Panc1 (cell line): ENCODE data around the gene LOXL3. TPM values are rescaled to one million over a fixed set of nuclear protein-coding genes. Genes with fewer than 3 reads are reported as not detected.

ENCODE experiments used
- ATAC-seq: fragments of 200-7000 bp; cut with Tn5 transposase; 2 replicates; pipeline ENCODE4 v1.9.1; 2020; ENCODE audit warnings: mild to moderate bottlenecking, moderate library complexity
- BruUV-seq: library from RNA; stranded (reverse); fragments of 400-500 nt; replicated peaks from 2 replicates; lab custom pipeline; 2021; lab: Mats Ljungman, UMichigan
- CTCF ChIA-PET: fragments of 300-600 bp; sonication (Branson Sonifier 250); formaldehyde crosslinking; loops from one replicate; lab custom pipeline; 2022; ENCODE audit warnings: antibody characterized with exemption; lab: Charles Lee
- POLR2A ChIA-PET: fragments of 300-600 bp; sonication (Branson Sonifier 250); formaldehyde crosslinking; loops from one replicate; lab custom pipeline; 2022; ENCODE audit warnings: antibody characterized with exemption; lab: Charles Lee
- DNase-seq: peaks from one replicate; pipeline ENCODE4 v3.0.0-alpha.2; 2010; ENCODE audit warnings: low read depth, low spot score
- H3K27ac ChIP-seq: 2 replicates; pipeline ENCODE4 v1.5.1; 2011; ENCODE audit warnings: mild to moderate bottlenecking, low read length, inconsistent platforms
- H3K27me3 ChIP-seq: fragments of 200-500 bp; sonication (Bioruptor generic); 2 replicates; pipeline ENCODE4 v1.6.0; 2014; ENCODE audit warnings: low read length, inconsistent platforms; ENCODE audit not compliant: control insufficient read depth, insufficient read depth
- H3K36me3 ChIP-seq: fragments of 200-500 bp; sonication (Bioruptor generic); 2 replicates; pipeline ENCODE4 v1.5.1; 2014; ENCODE audit warnings: inconsistent platforms, mild to moderate bottlenecking, low read length, moderate library complexity; ENCODE audit not compliant: control insufficient read depth, insufficient read depth
- H3K4me1 ChIP-seq: 2 replicates; pipeline ENCODE4 v1.5.1; 2011; ENCODE audit warnings: inconsistent platforms, mild to moderate bottlenecking, low read length, moderate library complexity; ENCODE audit not compliant: control insufficient read depth, insufficient read depth
- H3K4me3 ChIP-seq, 2 experiments: 2 replicates each; pipeline ENCODE4 v1.5.1; 2011 to 2012; ENCODE audit warnings: low read depth in 2 of 2, low read length in 2 of 2, mild to moderate bottlenecking in 2 of 2, inconsistent platforms in 1 of 2, moderate library complexity in 1 of 2
- H3K9me3 ChIP-seq: fragments of 200-500 bp; sonication (Bioruptor generic); 2 replicates; pipeline ENCODE4 v1.5.1; 2014; ENCODE audit warnings: low read depth, mild to moderate bottlenecking, inconsistent platforms, low read length, moderate library complexity; ENCODE audit not compliant: control insufficient read depth, insufficient read depth
- POLR2AphosphoS5 ChIP-seq: IDR thresholded peaks from 2 replicates; pipeline ENCODE4 v1.6.1; 2012; ENCODE audit warnings: mild to moderate bottlenecking, low read depth, low read length, moderate library complexity
- REST ChIP-seq, 2 experiments: IDR thresholded peaks; 2 replicates each; pipeline ENCODE4 v1.6.1; 2011 to 2012; ENCODE audit warnings: low read depth in 2 of 2, control low read depth in 1 of 2, low read length in 1 of 2, mild to moderate bottlenecking in 1 of 2, moderate library complexity in 1 of 2; ENCODE audit not compliant: insufficient read depth in 1 of 2
- SIN3A ChIP-seq: IDR thresholded peaks from 2 replicates; pipeline ENCODE4 v1.6.1; 2012; ENCODE audit warnings: low read depth, mild to moderate bottlenecking, low read length, moderate library complexity, borderline replicate concordance; ENCODE audit not compliant: insufficient read depth
- TCF7L2 ChIP-seq: IDR thresholded peaks from 2 replicates; pipeline ENCODE4 v1.6.1; 2011; ENCODE audit warnings: mild to moderate bottlenecking, low read depth, low read length, inconsistent platforms
- in situ Hi-C: cut with HindIII; loops from 2 replicates; pipeline ENCODE4 v1.10.0; 2016; ENCODE audit warnings: low sequenced_read_pairs, low pct_unique_long_range_greater_than_20kb
- intact Hi-C: fragments of 100-400 bp; cut with micrococcal nuclease; formaldehyde crosslinking; loops from one replicate; pipeline ENCODE4 v1.10.0; 2022; ENCODE audit not compliant: unreplicated experiment
- total RNA-seq: library from RNA; stranded (reverse); gene quantifications from one replicate; pipeline ENCODE4 v1.2.1, GENCODE V29; 2021; ENCODE audit not compliant: unreplicated experiment
- TF ChIP-seq, protein P1 (sequence below): fragments of 450-650 bp; IDR thresholded peaks from 2 replicates; pipeline ENCODE4 v1.5.1; 2017; ENCODE audit warnings: mild to moderate bottlenecking

LOXL3 gene
- total RNA-seq, 1 experiment from 2014 or later = 1.0 TPM

- POLR2A ChIA-PET = no interaction called here
- no peak for TF ChIP-seq SIN3A
- TF ChIP-seq, protein P1, sequence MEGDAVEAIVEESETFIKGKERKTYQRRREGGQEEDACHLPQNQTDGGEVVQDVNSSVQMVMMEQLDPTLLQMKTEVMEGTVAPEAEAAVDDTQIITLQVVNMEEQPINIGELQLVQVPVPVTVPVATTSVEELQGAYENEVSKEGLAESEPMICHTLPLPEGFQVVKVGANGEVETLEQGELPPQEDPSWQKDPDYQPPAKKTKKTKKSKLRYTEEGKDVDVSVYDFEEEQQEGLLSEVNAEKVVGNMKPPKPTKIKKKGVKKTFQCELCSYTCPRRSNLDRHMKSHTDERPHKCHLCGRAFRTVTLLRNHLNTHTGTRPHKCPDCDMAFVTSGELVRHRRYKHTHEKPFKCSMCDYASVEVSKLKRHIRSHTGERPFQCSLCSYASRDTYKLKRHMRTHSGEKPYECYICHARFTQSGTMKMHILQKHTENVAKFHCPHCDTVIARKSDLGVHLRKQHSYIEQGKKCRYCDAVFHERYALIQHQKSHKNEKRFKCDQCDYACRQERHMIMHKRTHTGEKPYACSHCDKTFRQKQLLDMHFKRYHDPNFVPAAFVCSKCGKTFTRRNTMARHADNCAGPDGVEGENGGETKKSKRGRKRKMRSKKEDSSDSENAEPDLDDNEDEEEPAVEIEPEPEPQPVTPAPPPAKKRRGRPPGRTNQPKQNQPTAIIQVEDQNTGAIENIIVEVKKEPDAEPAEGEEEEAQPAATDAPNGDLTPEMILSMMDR = no peak
- TF ChIP-seq REST (IDR thresholded peaks at IDR 0.05; ENCODE audit: insufficient read depth in 1 of 2, low read depth in 2 of 2, low read length in 1 of 2) = no peak
- no peak for TF ChIP-seq TCF7L2
- no peak for TF ChIP-seq POLR2AphosphoS5
- no peaks in the 10 kb centered on the region for H3K9me3 ChIP-seq
- H3K27ac ChIP-seq = no peak overlapping the region
- ATAC-seq = no peak
- DNase-seq = no peak
- CTCF ChIA-PET = no interaction called here
- intact Hi-C loops = no loop called here
- no peak overlapping the region for H3K4me3 ChIP-seq
- peaks cover 6% of the 10 kb centered on the region for H3K4me1 ChIP-seq
- in situ Hi-C loops = no loop called here
- H3K36me3 ChIP-seq = peaks cover 3% of the 10 kb centered on the region
- BruUV-seq = no TSS peak
- H3K27me3 ChIP-seq = no peaks in the 10 kb centered on the region
Measured at GRCh38 chr2:74526649-74527230, 27.0 kb downstream of the LOXL3 start.

GRCh38 chr2:74525717-74526648 is 27.8 kb downstream of the LOXL3 start, which contains the start of gene DQX1:
DQX1 (minus strand) TSS chr2:74526231; CDS start chr2:74525729, 502 bp downstream.
- ATAC-seq = no peak
- Histone ChIP-seq H3K27me3 (no peaks in the 10 kb centered on the region), H3K9me3 (no peaks in the 10 kb centered on the region), H3K27ac (no peak within 1 kb of the TSS), H3K4me1 (peaks cover 6% of the 10 kb centered on the region), H3K4me3 (no peak within 1 kb of the TSS), H3K36me3 (peaks cover 3% of the 10 kb centered on the region)
- DNase-seq = no peak
- intact Hi-C loops = no loop called here
- in situ Hi-C loops = no loop called here
- CTCF ChIA-PET = no interaction called here
- TF ChIP-seq POLR2AphosphoS5 (peak; percentile 48), REST (IDR thresholded peaks at IDR 0.05; ENCODE audit: insufficient read depth in 1 of 2, low read depth in 2 of 2, low read length in 1 of 2) (no peak)
- TF ChIP-seq, protein P1 = no peak
- no TSS peak for BruUV-seq
- POLR2A ChIA-PET = no interaction called here
